HG03139 (cell line): ENCODE results near the gene CBLIF.
"Not testable (repeated sequence)": the region's sequence is repeated elsewhere in the genome, so short reads cannot be mapped to it uniquely, and the experiment has no call there.

ENCODE experiments used
- ATAC-seq: cut with Tn5 transposase; IDR thresholded peaks from one replicate; pipeline ENCODE4 v1.9.1; 2021; ENCODE audit not compliant: unreplicated experiment

The CBLIF gene

DNA sequence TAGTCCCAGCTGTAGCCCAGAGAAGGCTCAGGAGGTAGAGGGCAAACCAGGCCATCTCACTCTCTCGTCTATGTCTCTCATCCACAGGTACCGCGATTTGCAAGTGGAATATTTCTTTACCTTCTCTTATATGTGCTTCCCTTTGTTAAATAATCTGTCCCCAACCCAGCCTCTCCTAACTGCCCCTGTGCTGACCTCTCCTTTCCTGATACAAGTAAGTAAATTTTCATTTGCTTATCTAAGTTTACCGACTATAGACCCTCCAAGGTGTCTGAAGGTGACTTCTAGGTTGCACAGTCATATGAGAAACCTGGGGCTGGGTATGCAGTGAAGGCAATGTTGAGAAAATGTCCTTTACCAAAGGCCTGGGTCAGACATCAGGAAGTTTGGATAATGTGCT, at the start of gene CBLIF:
Gene CBLIF (minus strand): TSS at position 101 of the 400 bp plus-strand sequence. CDS start 46 bp downstream, at position 55.
- ATAC-seq: no peak

- no peak for ATAC-seq
These were observed 49.3 kb upstream of the CBLIF start for GRCh38 chr11:59894616-59895015.

DNA sequence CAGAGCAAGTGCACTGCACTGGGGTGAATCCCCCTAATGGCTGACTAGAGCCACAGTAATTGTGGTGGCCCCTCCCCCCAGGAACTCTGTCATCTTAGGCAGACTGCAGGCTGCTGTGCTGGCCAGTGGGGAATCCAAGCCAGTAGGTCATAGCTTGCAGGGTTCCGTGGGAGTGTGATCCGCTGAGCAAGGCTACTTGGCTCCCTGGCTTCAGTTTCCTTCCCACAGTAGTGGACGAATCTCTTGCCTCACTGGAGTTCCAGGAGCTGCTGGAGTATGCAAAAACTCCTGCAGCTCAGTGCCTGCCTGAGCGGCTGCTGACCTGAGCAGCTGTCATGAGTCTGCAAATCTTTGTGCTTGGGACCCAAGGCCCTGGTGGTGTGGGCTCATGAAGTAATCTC, 46.5 kb upstream of the CBLIF start:
- no peak for ATAC-seq

- ATAC-seq: not testable (repeated sequence)
These were observed 41.9 kb upstream of the CBLIF start for GRCh38 chr11:59887156-59887555.

GRCh38 chr11:59883597-59883996, 38.3 kb upstream of the CBLIF start:
- no peak for ATAC-seq

DNA sequence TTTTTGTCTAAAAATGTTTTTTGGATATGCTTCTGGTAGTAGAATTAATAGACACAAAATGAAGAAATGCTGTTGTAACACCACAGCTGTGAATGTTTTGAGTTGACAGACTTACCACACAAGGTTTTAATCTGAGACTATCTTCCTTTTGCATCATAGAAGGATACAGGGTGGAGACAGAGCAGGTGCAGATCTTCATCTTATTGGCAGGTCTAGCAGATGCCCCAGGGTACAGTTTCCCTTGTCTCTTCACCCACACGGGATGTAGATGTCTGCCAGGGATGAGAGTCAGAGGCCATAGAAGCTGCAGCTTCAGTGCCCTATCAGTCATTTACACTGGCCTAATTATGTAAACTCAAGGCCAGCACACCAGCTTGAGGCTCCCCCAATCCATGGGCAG, 34.3 kb upstream of the CBLIF start:
- no peak for ATAC-seq

- ATAC-seq: no peak
These were observed 33.3 kb upstream of the CBLIF start, which contains the start of gene OOSP3 for GRCh38 chr11:59878575-59878974. OOSP3 (plus strand) TSS chr11:59878782; CDS start chr11:59878809, 27 bp downstream.

DNA sequence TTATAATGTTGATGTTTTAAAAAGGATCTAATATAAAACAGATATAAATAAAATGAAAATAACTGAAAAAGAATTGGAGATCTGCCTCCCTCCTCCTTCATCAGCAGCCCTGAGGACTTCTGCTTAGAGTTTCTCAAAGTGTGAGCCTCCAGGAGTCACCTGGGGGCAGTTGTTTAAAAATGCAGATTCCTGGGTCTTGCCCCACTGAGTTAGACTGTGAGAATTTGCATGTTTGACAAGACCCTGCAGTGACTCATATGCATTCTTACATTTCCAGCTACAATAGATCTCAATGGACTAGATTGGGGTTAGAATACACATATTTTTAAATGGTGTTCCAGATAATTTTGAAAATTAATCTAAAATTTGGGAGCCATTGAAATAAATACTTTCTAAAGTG, 32.5 kb upstream of the CBLIF start:
- ATAC-seq: no peak

DNA sequence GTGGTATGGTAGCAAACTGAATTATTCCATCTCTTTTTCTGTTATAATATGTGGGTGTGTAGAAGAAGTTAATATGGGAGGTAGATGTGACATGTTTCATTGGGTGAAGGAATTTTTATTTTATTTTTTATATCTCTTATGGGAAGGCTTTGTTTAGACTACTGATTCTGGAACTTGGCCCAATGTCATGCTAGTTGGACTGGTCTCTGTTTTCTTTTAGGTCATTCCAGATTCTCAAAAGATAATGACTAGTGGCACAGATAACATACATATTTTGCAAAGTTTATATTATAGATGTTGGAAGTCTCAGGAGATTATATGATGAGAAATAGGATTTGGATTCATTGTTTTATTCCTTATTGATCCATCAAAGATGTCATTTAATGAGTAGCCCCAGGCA, 32.0 kb upstream of the CBLIF start:
- ATAC-seq: no peak

DNA sequence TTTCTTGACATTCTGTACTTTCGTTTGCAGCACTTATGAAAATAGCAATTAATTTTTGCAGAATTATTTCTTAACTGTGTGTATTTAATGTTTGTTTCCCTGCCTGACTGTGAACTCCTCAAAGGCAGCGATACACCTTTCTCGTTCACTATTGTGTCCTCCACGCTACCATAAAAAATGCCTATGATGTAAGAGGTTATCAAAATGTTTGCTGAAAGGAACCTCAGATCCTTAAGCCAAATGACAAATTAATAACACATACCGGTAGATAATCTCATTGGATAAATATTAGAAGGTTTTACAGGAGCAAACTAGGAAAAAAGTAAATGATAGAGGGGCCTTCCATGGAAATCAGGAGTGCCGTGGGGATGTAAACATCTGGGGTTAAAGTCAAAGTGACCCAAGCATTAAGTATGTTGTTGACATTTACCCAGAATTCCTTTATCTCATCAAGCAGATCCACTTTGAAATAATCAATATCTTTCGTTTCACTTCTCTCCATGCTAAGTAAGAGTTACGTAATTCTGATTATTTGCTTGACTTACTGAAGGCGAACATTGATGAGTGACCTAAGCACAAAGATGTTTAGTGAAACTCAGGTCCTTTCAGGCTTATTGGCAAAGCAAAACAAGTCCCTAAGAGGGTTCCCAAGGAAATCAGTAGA, 30.7 kb upstream of the CBLIF start:
- ATAC-seq: no peak

DNA sequence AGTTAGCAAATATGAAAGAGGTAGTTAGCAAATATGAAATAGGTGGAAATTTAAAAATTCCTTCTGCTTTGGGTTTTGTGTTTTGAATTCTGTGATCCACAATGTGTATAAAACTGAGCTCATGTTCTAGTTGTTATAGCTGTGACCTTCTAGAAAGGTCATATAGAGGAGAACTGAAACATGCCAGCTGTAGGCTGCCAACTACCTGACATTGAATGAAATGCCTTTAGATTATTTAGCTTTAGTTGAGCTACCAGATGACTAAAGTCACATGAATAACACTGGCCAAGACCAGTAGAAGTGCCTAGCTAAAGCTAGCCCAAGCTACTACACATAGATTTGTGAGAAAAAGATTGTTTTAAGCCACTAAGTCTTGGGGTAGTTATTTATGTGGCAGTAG, 26.8 kb upstream of the CBLIF start:
- ATAC-seq: no peak

- ATAC-seq: no peak
These were observed 22.6 kb upstream of the CBLIF start for GRCh38 chr11:59867946-59868345.

DNA sequence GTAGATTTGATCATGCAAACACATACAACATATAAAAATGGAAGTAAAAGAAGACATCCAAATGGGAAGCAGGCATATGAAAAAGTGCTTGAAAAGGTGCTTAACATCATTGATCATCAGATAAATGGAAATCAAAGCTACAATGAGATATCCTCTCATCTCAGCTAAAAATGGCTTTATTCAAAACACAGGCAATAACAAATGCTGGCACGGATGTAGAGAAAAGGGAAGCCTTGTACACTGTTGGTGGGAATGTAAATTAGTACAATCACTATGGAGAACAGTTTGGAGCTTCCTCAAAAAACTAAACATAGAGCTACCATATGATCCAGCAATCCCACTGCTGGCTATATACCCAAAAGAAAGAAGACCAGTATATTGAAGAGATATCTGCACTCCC, 21.5 kb upstream of the CBLIF start:
- no peak for ATAC-seq

GRCh38 chr11:59866397-59866796, 21.1 kb upstream of the CBLIF start, which contains the start of gene TCN1:
TCN1 (minus strand) TSS chr11:59866487; CDS start chr11:59866470, 17 bp downstream.
- ATAC-seq: no peak

DNA sequence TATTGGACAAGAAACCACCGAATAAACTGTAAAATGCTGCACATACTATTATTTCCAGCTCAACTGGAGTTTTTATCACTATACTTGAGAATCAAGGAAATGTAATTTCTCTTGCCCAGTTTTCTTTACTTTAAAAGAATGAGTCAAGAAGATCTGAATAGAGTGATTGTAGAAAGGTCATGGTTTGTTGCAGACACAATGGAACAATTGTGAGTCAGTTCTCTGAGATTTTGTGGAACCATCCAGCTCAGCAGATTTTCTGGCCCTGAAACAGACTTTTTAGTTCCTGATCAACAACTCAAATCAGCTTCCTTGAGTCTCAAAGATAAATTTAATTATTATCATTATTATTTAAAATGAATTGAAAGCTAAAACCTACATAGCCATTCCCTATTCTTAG, 19.7 kb upstream of the CBLIF start:
- ATAC-seq: no peak

GRCh38 chr11:59862252-59862651, 17.0 kb upstream of the CBLIF start:
- ATAC-seq: no peak

DNA sequence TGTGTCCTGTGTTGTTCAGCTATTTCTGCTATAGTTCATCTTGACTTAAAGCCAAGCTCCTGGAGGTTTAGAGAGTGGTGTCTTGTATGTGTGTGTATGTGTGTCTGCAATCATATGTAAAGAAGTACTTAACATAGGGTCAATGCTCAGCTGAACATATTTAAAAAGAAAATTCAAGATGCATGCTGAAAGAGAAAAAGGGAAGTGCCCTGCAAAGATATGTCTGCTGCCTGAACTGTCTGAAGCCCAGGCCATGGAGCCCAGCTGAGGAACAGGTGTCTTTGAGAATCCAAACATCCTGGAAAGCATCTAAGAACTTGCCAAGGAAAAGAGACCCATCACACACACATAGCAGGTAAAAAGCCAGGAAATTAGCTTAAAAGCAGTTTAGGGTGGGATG, 14.4 kb upstream of the CBLIF start:
- ATAC-seq: no peak

GRCh38 chr11:59857439-59858434, 12.4 kb upstream of the CBLIF start:
- ATAC-seq: no peak

DNA sequence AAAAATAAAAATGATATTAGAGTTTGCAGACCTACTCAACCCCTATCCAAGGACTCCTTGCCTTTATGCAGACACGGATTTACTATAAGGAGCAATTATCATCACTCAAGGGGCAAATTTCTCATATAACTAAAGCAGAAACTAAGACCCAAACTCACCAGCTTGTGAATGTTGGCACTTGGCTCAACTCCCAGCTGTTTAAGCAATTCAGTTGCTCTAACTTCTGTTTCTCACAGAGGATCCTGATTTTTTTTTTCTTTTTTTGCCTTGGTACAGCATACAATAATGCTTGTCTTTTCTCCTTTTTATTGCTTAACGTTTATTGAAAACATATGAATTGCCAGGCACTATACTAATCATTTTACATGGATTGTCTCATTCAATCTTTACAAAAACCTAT, 9.6 kb upstream of the CBLIF start:
- ATAC-seq: no peak

DNA sequence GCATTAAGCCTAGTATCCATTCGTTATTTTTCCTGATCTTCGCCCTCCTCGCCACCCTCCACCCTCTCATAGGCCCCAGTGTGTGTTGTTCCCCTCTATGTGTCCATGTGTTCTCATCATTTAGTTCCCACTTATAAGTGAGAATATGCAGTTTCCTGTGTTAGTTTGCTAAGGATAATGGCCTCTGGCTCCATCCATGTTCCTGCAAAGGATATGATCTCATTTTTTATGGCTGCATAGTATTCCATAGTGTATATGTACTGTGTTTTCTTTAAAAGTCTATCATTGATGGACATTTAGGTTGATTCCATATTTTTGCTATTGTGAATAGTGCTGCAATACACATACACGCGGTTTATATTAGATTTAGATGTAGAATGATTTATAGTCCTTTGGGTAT, 6.1 kb upstream of the CBLIF start:
- not testable (repeated sequence) for ATAC-seq

DNA sequence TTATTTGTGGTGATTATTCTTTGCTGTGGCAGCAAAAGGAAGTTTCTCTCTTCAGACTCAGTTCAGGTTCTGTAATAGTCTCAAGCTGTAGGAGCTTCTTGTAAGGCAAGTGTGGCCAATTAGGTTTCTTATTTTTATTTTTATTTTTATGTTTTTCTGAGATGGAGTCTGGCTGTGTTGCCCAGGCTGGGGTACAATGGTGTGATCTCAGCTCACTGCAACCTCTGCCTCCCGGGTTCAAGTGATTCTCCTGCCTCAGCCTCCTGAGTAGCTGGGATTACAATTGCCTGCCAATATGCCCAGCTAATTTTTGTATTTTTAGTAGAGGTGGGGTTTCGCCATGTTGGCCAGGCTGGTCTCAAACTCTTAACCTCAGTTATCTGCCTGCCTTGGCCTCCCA, 4.3 kb upstream of the CBLIF start:
- ATAC-seq: not testable (repeated sequence)

GRCh38 chr11:59849129-59849528, 3.8 kb upstream of the CBLIF start:
- ATAC-seq: peak; percentile 87
